Measurements from ENCODE around the gene LCN15. TPM values are rescaled to one million over a fixed set of nuclear protein-coding genes. Genes with fewer than 3 reads are reported as not detected.

LCN15 gene
- total and polyA plus RNA-seq, 7 donors, result 0.70 to 9.0 (median 6.6) TPM; not detected in 4

DNA sequence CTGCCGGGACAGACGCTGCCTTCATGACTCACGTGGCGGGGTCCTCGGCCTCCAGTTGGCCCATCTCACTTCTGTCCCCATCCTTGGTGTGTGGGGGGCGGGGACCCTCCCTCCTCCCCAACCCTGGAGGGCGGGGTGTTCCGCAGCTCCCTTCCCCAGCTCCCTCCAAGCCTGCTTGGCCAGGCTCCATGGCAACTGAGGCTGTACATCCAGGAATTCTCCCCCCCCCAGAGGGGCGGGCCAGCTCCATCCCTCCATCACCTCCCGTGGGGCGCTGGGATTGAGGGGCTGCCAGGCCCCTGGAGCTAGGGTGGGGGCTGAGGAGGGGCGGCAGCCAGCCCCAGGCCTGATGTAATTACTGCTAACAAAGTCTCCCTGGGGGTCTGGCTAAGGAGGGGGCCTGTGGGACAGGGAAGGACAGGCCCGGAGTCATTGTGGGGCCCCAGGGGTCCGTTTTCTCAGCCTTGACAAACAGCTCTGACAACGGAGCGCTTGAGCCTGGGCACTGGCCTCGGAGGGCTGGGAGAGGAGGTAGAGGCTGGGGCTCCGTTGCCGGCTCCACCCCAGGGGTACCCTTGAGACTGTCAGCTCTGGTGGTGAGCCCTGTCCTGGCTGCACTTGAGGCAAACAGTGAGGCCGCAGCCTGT is 43.9 kb downstream of the LCN15 start:
- DNase-seq, result peak; percentile 84
- WGBS, 2 donors, result 25 to 57% methylated on average over 20 of the region's 20 CpGs
- H3K27me3 ChIP-seq, result no peaks in the 10 kb centered on the region
- peaks cover 26 to 42% (median 28%) of the 10 kb centered on the region in 4 donors for H3K36me3 ChIP-seq
- TF ChIP-seq POLR2AphosphoS5 (IDR thresholded peaks at IDR 0.05) (peak in 1 of 4 donors; percentile 23), EP300 (IDR thresholded peaks at IDR 0.05) (no peak), CTCF (IDR thresholded peaks at IDR 0.05) (no peak)
- H3K9me3 ChIP-seq, result no peaks in the 10 kb centered on the region
- intact Hi-C loops (cut with DNase I), result no loop called here
- H3K27ac ChIP-seq, result peak overlapping the region; percentile 42 to 74 (median 58)
- peaks cover 0 to 50% (median 31%) of the 10 kb centered on the region in 4 donors for H3K4me1 ChIP-seq
- peak overlapping the region in 1 of 4 donors; percentile 4 for H3K4me3 ChIP-seq

DNA sequence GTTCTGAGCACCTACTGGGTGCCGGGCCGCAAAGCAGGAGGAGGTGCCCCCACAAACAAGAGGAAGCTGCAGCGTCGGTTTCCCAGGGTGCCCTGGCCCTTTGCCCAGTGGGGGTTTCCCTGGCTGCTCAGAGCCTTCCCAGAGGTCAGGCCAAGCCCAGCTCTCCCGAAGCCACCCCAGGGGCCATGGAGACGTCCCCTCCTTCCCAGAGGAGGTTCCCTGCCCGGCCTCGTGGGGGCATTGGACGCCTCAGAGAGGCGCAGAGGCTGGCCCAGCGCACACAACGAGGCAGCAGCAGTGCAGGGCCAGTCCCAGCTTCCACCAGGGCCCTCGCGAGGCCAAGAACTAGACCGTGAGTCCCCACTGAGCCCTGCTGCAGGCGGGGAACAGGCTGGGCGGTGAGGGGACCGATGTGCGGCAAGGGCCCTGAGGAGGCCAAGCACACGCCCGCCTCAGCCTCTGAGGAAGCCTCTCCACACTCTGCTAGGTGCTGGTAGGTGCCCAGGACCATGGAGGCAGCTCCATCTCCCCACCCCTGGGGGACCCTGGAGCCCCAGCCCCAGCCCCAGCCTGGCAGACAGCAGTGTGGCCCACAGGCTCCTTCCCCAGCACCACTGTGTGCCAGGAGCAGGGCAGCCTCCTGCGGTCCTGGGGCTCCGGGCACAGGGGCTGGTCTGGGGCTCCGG is 45.0 kb downstream of the LCN15 start:
- Histone ChIP-seq H3K27me3 (no peaks in the 10 kb centered on the region), H3K9me3 (no peaks in the 10 kb centered on the region), H3K27ac (peak overlapping the region in 3 of 4 donors; percentile 32 to 74 (median 73)), H3K4me3 (no peak overlapping the region), H3K36me3 (peaks cover 17 to 31% (median 23%) of the 10 kb centered on the region in 4 donors), H3K4me1 (peaks cover 0 to 47% (median 27%) of the 10 kb centered on the region in 4 donors)
- TF ChIP-seq POLR2A (IDR thresholded peaks at IDR 0.05), result no peak
- TF ChIP-seq POLR2AphosphoS5 (IDR thresholded peaks at IDR 0.05), result no peak
- TF ChIP-seq EP300 (IDR thresholded peaks at IDR 0.05), result no peak
- no peak for TF ChIP-seq CTCF (IDR thresholded peaks at IDR 0.05)
- no peak for DNase-seq
- intact Hi-C loops (cut with DNase I), result no loop called here
- 16 to 54% methylated on average over 24 of the region's 24 CpGs for WGBS, 2 donors

GRCh38 chr9:136718345-136719194 is 45.7 kb downstream of the LCN15 start:
- 30 to 70% methylated on average over 20 of the region's 20 CpGs for WGBS, 2 donors
- H3K27ac ChIP-seq, result peak overlapping the region in 2 of 4 donors; percentile 32 to 74
- H3K4me1 ChIP-seq, result peaks cover 0 to 46% (median 29%) of the 10 kb centered on the region in 4 donors
- DNase-seq, result no peak
- no peak for TF ChIP-seq CTCF (IDR thresholded peaks at IDR 0.05)
- no peak for TF ChIP-seq POLR2A (IDR thresholded peaks at IDR 0.05)
- no peak for TF ChIP-seq EP300 (IDR thresholded peaks at IDR 0.05)
- no peak for TF ChIP-seq POLR2AphosphoS5 (IDR thresholded peaks at IDR 0.05)
- H3K9me3 ChIP-seq, result no peaks in the 10 kb centered on the region
- no peak overlapping the region for H3K4me3 ChIP-seq
- peaks cover 0 to 3% (median 3%) of the 10 kb centered on the region in 3 donors for H3K27me3 ChIP-seq
- peaks cover 9 to 23% (median 16%) of the 10 kb centered on the region in 4 donors for H3K36me3 ChIP-seq
- intact Hi-C loops (cut with DNase I), result no loop called here

DNA sequence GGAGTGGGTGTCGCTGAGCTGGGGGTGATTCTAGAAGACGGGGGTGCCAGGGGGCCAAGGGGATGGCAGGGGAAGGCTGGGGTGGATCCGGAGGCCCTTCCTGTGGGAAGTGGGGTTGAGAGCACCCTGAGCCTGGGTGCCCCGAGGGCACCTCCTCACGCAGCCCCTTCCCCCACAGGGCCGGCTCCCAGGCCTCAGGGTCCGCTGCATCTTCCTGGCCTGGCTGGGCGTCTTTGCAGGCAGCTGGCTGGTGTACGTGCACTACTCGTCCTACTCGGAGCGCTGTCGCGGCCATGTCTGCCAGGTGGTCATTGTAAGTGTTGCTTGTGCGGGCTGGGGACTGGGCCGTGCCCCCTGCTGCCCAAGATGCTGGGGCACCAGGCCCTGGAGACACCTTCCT is 46.9 kb downstream of the LCN15 start:
- H3K36me3 ChIP-seq, result peaks cover 0 to 12% (median 6%) of the 10 kb centered on the region in 4 donors
- WGBS, 2 donors, result 52 to 84% methylated on average over 16 of the region's 16 CpGs
- no peaks in the 10 kb centered on the region for H3K9me3 ChIP-seq
- H3K27ac ChIP-seq, result no peak overlapping the region
- H3K4me3 ChIP-seq, result no peak overlapping the region
- H3K4me1 ChIP-seq, result peaks cover 0 to 48% (median 37%) of the 10 kb centered on the region in 4 donors
- TF ChIP-seq EP300 (IDR thresholded peaks at IDR 0.05) (no peak), POLR2AphosphoS5 (IDR thresholded peaks at IDR 0.05) (no peak), POLR2A (IDR thresholded peaks at IDR 0.05) (no peak), CTCF (IDR thresholded peaks at IDR 0.05) (no peak)
- H3K27me3 ChIP-seq, result peaks cover 0 to 13% (median 13%) of the 10 kb centered on the region in 3 donors
- intact Hi-C loops (cut with DNase I), result no loop called here
- no peak for DNase-seq

Measured in sigmoid colon (tissue), 7 donors.